A673 (cell line): ENCODE measurements around the gene MAX. TPM values are rescaled to one million over a fixed set of nuclear protein-coding genes. Genes with fewer than 3 reads are reported as not detected.

Source experiments
- BruUV-seq: library from RNA; stranded (reverse); fragments of 400-500 nt; replicated peaks from 2 replicates; lab custom pipeline; 2021; lab: Mats Ljungman, UMichigan
- CTCF ChIA-PET: fragments of 300-600 bp; sonication (Branson Sonifier 250); formaldehyde crosslinking; loops from one replicate; lab custom pipeline; 2022; ENCODE audit warnings: antibody characterized with exemption; lab: Charles Lee
- POLR2A ChIA-PET: fragments of 300-600 bp; sonication (Branson Sonifier 250); formaldehyde crosslinking; loops from one replicate; lab custom pipeline; 2022; ENCODE audit warnings: antibody characterized with exemption; ENCODE audit not compliant: low non-redundant PET; lab: Charles Lee
- DNase-seq: peaks from one replicate; pipeline ENCODE4 v3.0.0-alpha.2; 2015; ENCODE audit warnings: low spot score
- H3K27ac ChIP-seq: fragments of 200-600 bp; sonication (generic); 2 replicates; pipeline ENCODE4 v1.5.1; 2016; ENCODE audit warnings: mixed run types, low read depth, mild to moderate bottlenecking, mixed read lengths, antibody characterized with exemption, low read length; ENCODE audit not compliant: poor library complexity, severe bottlenecking
- H3K27me3 ChIP-seq: fragments of 200-600 bp; sonication (generic); replicated peaks from 2 replicates; pipeline ENCODE4 v1.6.1; 2017; ENCODE audit warnings: mixed run types, low read depth, mild to moderate bottlenecking, mixed read lengths, antibody characterized with exemption, low read length; ENCODE audit not compliant: insufficient read depth, poor library complexity
- H3K36me3 ChIP-seq: fragments of 200-600 bp; sonication (generic); 2 replicates; pipeline ENCODE4 v1.6.1; 2016; ENCODE audit warnings: mixed run types, mild to moderate bottlenecking, mixed read lengths, antibody characterized with exemption, low read length; ENCODE audit not compliant: insufficient read depth, poor library complexity, severe bottlenecking
- H3K4me1 ChIP-seq: fragments of 200-600 bp; sonication (generic); 2 replicates; pipeline ENCODE4 v1.6.1; 2017; ENCODE audit warnings: mixed run types, mild to moderate bottlenecking, mixed read lengths, antibody characterized with exemption, low read length; ENCODE audit not compliant: insufficient read depth, poor library complexity, severe bottlenecking
- H3K4me3 ChIP-seq: fragments of 200-600 bp; sonication (generic); 2 replicates; pipeline ENCODE4 v1.5.1; 2016; ENCODE audit warnings: low read depth, mixed run types, mild to moderate bottlenecking, mixed read lengths, low read length; ENCODE audit not compliant: poor library complexity, severe bottlenecking
- H3K9me3 ChIP-seq: fragments of 200-600 bp; sonication (generic); 2 replicates; pipeline ENCODE4 v1.6.1; 2016; ENCODE audit warnings: mixed run types, low read depth, mild to moderate bottlenecking, mixed read lengths, antibody characterized with exemption, low read length; ENCODE audit not compliant: poor library complexity, severe bottlenecking
- CTCF ChIP-seq: fragments of 300-800, 200-600 bp; sonication (generic); conservative IDR thresholded peaks from 2 replicates; pipeline ENCODE4 v1.5.1; 2017; ENCODE audit warnings: low read depth, mild to moderate bottlenecking, antibody characterized with exemption, low read length, moderate library complexity, mixed read lengths
- EZH2 ChIP-seq: fragments of 200-600 bp; sonication (generic); IDR thresholded peaks from 2 replicates; pipeline ENCODE4 v1.6.1; 2017; ENCODE audit warnings: borderline replicate concordance, low read depth, mild to moderate bottlenecking, mixed read lengths, antibody characterized with exemption, low read length; ENCODE audit not compliant: poor library complexity, severe bottlenecking
- intact Hi-C: fragments of 100-400 bp; cut with micrococcal nuclease; formaldehyde crosslinking; loops from one replicate; pipeline ENCODE4 v1.10.0; 2022; ENCODE audit not compliant: unreplicated experiment
- total RNA-seq: library from RNA; stranded (reverse); gene quantifications from 2 replicates; pipeline ENCODE4 v1.2.3, GENCODE V29; 2021

MAX gene
- total RNA-seq, 1 experiment from 2014 or later, result 81.2 TPM

- CTCF ChIA-PET, result no interaction called here
- no peak overlapping the region for H3K27ac ChIP-seq
- POLR2A ChIA-PET, result no interaction called here
- BruUV-seq, result no TSS peak
- H3K27me3 ChIP-seq, result no peaks in the 10 kb centered on the region
- no peaks in the 10 kb centered on the region for H3K9me3 ChIP-seq
- peaks cover 18% of the 10 kb centered on the region for H3K36me3 ChIP-seq
- H3K4me1 ChIP-seq, result no peaks in the 10 kb centered on the region
- TF ChIP-seq EZH2, result no peak
- no peak for TF ChIP-seq CTCF
- H3K4me3 ChIP-seq, result no peak overlapping the region
- no peak for DNase-seq
- intact Hi-C loops, result no loop called here
These were observed 44.6 kb downstream of the MAX start for GRCh38 chr14:65057695-65058094.

DNA sequence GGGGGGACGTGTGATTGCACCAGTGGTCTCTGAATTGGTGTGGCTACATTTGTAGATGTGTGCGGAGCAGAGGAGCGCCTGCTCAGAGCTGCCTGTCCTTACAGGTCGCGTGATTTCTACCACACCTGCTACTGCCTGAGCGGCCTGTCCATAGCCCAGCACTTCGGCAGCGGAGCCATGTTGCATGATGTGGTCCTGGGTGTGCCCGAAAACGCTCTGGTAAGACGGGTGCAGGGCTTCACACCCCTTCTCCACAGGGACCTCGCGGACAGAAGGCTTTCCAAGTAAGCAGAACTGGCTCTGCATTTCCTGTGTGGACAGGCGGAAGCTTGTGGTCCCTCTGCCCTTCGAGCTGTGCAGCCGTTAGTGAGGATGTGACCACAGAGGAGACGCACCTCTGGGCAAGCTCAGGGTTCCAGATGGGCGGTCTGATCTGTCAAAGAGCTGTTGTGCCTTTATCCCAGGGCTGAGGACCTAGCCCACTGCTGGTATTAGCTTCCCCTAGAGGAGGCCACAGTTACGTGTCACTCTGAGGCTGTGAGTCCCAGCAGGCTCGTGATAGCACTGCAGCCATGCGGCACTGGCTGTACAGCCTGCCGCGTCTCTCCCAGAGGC is 47.7 kb downstream of the MAX start:
- no peak overlapping the region for H3K27ac ChIP-seq
- H3K4me3 ChIP-seq, result no peak overlapping the region
- no peaks in the 10 kb centered on the region for H3K4me1 ChIP-seq
- no peaks in the 10 kb centered on the region for H3K27me3 ChIP-seq
- ChIA-PET CTCF (no interaction called here), POLR2A (no interaction called here)
- BruUV-seq, result no TSS peak
- no peaks in the 10 kb centered on the region for H3K9me3 ChIP-seq
- TF ChIP-seq CTCF (no peak), EZH2 (no peak)
- DNase-seq, result no peak
- intact Hi-C loops, result no loop called here
- peaks cover 3% of the 10 kb centered on the region for H3K36me3 ChIP-seq

DNA sequence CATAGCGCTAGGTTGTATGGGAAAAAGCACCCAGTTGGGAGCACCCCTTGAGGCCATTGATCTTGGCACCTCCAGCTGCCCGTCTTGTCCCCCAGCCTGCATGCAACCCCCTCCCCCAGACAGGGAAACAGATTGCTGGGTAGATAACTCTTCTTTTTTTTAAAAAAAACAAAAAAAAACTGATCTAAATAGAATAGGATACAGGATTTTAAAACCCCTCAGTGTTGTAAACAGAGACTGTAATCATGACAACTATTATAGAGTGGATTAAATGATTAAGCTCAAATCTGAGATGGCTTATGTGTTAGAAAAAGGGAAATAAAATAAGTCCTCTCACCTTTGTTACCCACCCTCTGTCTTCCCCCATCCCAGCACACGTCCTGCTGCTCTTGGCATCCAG is 48.9 kb downstream of the MAX start:
- Histone ChIP-seq H3K4me3 (no peak overlapping the region), H3K36me3 (peaks cover 3% of the 10 kb centered on the region), H3K9me3 (no peaks in the 10 kb centered on the region), H3K27ac (no peak overlapping the region), H3K4me1 (no peaks in the 10 kb centered on the region), H3K27me3 (no peaks in the 10 kb centered on the region)
- intact Hi-C loops, result no loop called here
- TF ChIP-seq EZH2, result no peak
- TF ChIP-seq CTCF, result no peak
- DNase-seq, result no peak
- ChIA-PET POLR2A (interaction anchor here (0.7 kb wide), 1 partner anchor 131 kb away, joined by 5 read pairs; no protein-coding TSS in a partner anchor), CTCF (no interaction called here)
- BruUV-seq, result no TSS peak
